Measurements from ENCODE around the gene SSNA1.

GRCh38 chr9:137166380-137167229, 21.9 kb upstream of the SSNA1 start:
- TF ChIP-seq YY1 (IDR thresholded peaks at IDR 0.05; ENCODE audit: insufficient read depth, insufficient read length) (no peak), ZNF274 (IDR thresholded peaks at IDR 0.05; ENCODE audit: low read depth, low read length) (no peak)
